OCI-M2 (cell line): ENCODE data around the gene TAGLN.
"Not testable (repeated sequence)": the region's sequence is repeated elsewhere in the genome, so short reads cannot be mapped to it uniquely, and the experiment has no call there.

Source experiments
- DNase-seq: peaks from one replicate; lab custom pipeline; 2025; ENCODE audit not compliant: unreplicated experiment; lab: John Stamatoyannopoulos, UW

The TAGLN gene

GRCh38 chr11:117195258-117195657 is 3.9 kb upstream of the TAGLN start:
- DNase-seq = no peak

GRCh38 chr11:117195761-117196160 is 3.4 kb upstream of the TAGLN start:
- no peak for DNase-seq

GRCh38 chr11:117197006-117197405 is 2.2 kb upstream of the TAGLN start:
- DNase-seq = no peak

- no peak for DNase-seq
Observed at GRCh38 chr11:117197516-117198456, 1.4 kb upstream of the TAGLN start.

GRCh38 chr11:117198613-117199012 is 557 bp upstream of the TAGLN start:
- no peak for DNase-seq

- no peak for DNase-seq
Observed at GRCh38 chr11:117199916-117200812, 994 bp downstream of the TAGLN start.

GRCh38 chr11:117200813-117201657 is 1.9 kb downstream of the TAGLN start:
- no peak for DNase-seq

- DNase-seq = no peak
Observed at GRCh38 chr11:117201658-117202305, 2.6 kb downstream of the TAGLN start.

- no peak for DNase-seq
Observed at GRCh38 chr11:117202386-117203068, 3.4 kb downstream of the TAGLN start.

- DNase-seq = no peak
Observed at GRCh38 chr11:117203069-117203407, 3.9 kb downstream of the TAGLN start.

GRCh38 chr11:117204283-117205080 is 5.3 kb downstream of the TAGLN start:
- DNase-seq = no peak

GRCh38 chr11:117205211-117205818 is 6.1 kb downstream of the TAGLN start:
- no peak for DNase-seq

- not testable (repeated sequence) for DNase-seq
Observed at GRCh38 chr11:117206111-117206510, 6.9 kb downstream of the TAGLN start.

GRCh38 chr11:117206859-117207258 is 7.7 kb downstream of the TAGLN start:
- DNase-seq = not testable (repeated sequence)

- not testable (repeated sequence) for DNase-seq
Observed at GRCh38 chr11:117207481-117207880, 8.3 kb downstream of the TAGLN start.

GRCh38 chr11:117208710-117209109 is 9.5 kb downstream of the TAGLN start:
- DNase-seq = not testable (repeated sequence)

GRCh38 chr11:117209351-117210125 is 10.4 kb downstream of the TAGLN start:
- DNase-seq = not testable (repeated sequence)

GRCh38 chr11:117210620-117211019 is 11.4 kb downstream of the TAGLN start:
- no peak for DNase-seq
